GM23338 (cell line): Measurements from ENCODE around the gene ROCK2. TPM values are rescaled to one million over a fixed set of nuclear protein-coding genes. Genes with fewer than 3 reads are reported as not detected.

Source experiments
- ATAC-seq: fragments of 200-7000 bp; cut with Tn5 transposase; 3 replicates; pipeline ENCODE4 v1.9.1; 2020
- DNase-seq: peaks from one replicate; pipeline ENCODE4 v3.0.0-alpha.2; 2015; ENCODE audit warnings: low spot score
- H2AFZ ChIP-seq: fragments of 200-600 bp; sonication (generic); 2 replicates; pipeline ENCODE4 v1.8.0; 2016; ENCODE audit warnings: antibody characterized with exemption, mild to moderate bottlenecking, moderate library complexity
- H3F3A ChIP-seq: fragments of 200-600 bp; sonication (generic); replicated peaks from 2 replicates; pipeline ENCODE4 v1.8.0; 2017; ENCODE audit warnings: antibody characterized with exemption, mixed run types, low read depth
- H3K27ac ChIP-seq: fragments of 200-600 bp; sonication (generic); 2 replicates; pipeline ENCODE4 v1.6.1; 2016; ENCODE audit warnings: low read depth
- H3K27me3 ChIP-seq: fragments of 200-600 bp; sonication (generic); 2 replicates; pipeline ENCODE4 v1.8.0; 2016; ENCODE audit warnings: mild to moderate bottlenecking, mixed run types, moderate library complexity; ENCODE audit not compliant: insufficient read depth
- H3K36me3 ChIP-seq: fragments of 200-600 bp; sonication (generic); 2 replicates; pipeline ENCODE4 v1.8.0; 2016; ENCODE audit warnings: mild to moderate bottlenecking; ENCODE audit not compliant: insufficient read depth
- H3K4me1 ChIP-seq: fragments of 200-600 bp; sonication (generic); 2 replicates; pipeline ENCODE4 v1.8.0; 2016; ENCODE audit warnings: mild to moderate bottlenecking, moderate library complexity; ENCODE audit not compliant: insufficient read depth
- H3K4me2 ChIP-seq: fragments of 200-600 bp; sonication (generic); 2 replicates; pipeline ENCODE4 v1.7.1; 2017; ENCODE audit warnings: mixed run types
- H3K4me3 ChIP-seq: fragments of 200-600 bp; sonication (generic); 2 replicates; pipeline ENCODE4 v1.6.1; 2016; ENCODE audit warnings: mixed run types
- H3K79me2 ChIP-seq: fragments of 200-600 bp; sonication (generic); replicated peaks from 2 replicates; pipeline ENCODE4 v1.8.0; 2017; ENCODE audit warnings: mild to moderate bottlenecking; ENCODE audit not compliant: insufficient read depth
- H3K9me2 ChIP-seq: fragments of 200-600 bp; sonication (generic); 2 replicates; pipeline ENCODE4 v1.8.0; 2017; ENCODE audit not compliant: insufficient read depth
- H4K20me1 ChIP-seq: fragments of 200-600 bp; sonication (generic); replicated peaks from 2 replicates; pipeline ENCODE4 v1.8.0; 2017; ENCODE audit warnings: mild to moderate bottlenecking; ENCODE audit not compliant: insufficient read depth
- H3K27ac Mint-ChIP-seq: 2 replicates; pipeline ENCODE4 v1.8.0; 2020; ENCODE audit warnings: inconsistent platforms, mild to moderate bottlenecking, moderate library complexity, mixed read lengths
- H3K27me3 Mint-ChIP-seq: 3 replicates; pipeline ENCODE4 v1.8.0; 2022; ENCODE audit warnings: low read depth, mild to moderate bottlenecking, moderate library complexity, mixed read lengths, inconsistent platforms; ENCODE audit not compliant: insufficient read depth, poor library complexity
- H3K36me3 Mint-ChIP-seq: 3 replicates; pipeline ENCODE4 v1.8.0; 2021; ENCODE audit warnings: low read depth, mild to moderate bottlenecking, inconsistent platforms, moderate library complexity, mixed read lengths
- H3K4me1 Mint-ChIP-seq: 3 replicates; pipeline ENCODE4 v1.8.0; 2020; ENCODE audit warnings: mild to moderate bottlenecking, inconsistent platforms, mixed read lengths
- H3K4me3 Mint-ChIP-seq: 3 replicates; pipeline ENCODE4 v1.8.0; 2021; ENCODE audit warnings: moderate library complexity, mild to moderate bottlenecking, inconsistent platforms, mixed read lengths
- H3K9me3 Mint-ChIP-seq: 3 replicates; pipeline ENCODE4 v1.8.0; 2020; ENCODE audit warnings: moderate library complexity, mild to moderate bottlenecking, inconsistent platforms, mixed read lengths
- CREB1 ChIP-seq: fragments of 250-450 bp; sonication (Bioruptor Pico); IDR thresholded peaks from 2 replicates; pipeline ENCODE4 v1.5.0; 2020; ENCODE audit warnings: low read depth, mild to moderate bottlenecking, moderate library complexity
- CTCF ChIP-seq, 2 experiments: fragments of 200-600 bp in 1 of 2; sonication (generic) in 1 of 2; conservative IDR thresholded peaks; 2 replicates each; pipeline versions ENCODE4 v1.5.1 to v1.6.1; 2016 to 2017; ENCODE audit warnings: antibody characterized with exemption in 2 of 2, low read depth in 2 of 2, mild to moderate bottlenecking in 2 of 2, moderate library complexity in 1 of 2
- ETS1 ChIP-seq: IDR thresholded peaks from 2 replicates; pipeline ENCODE4 v1.6.1; 2016; ENCODE audit warnings: antibody characterized with exemption
- EZH2 ChIP-seq: fragments of 200-600 bp; sonication (generic); IDR thresholded peaks from one replicate; pipeline ENCODE4 v1.8.0; 2017; ENCODE audit warnings: antibody characterized with exemption, mild to moderate bottlenecking, low read depth; ENCODE audit not compliant: unreplicated experiment
- EZH2phosphoT487 ChIP-seq: fragments of 200-600 bp; sonication (generic); IDR thresholded peaks from one replicate; pipeline ENCODE4 v1.8.1; 2018; ENCODE audit warnings: antibody characterized with exemption; ENCODE audit not compliant: unreplicated experiment
- JUNB ChIP-seq: IDR thresholded peaks from one replicate; pipeline ENCODE4 v1.6.1; 2016; ENCODE audit warnings: antibody characterized with exemption; ENCODE audit not compliant: unreplicated experiment
- NANOG ChIP-seq: IDR thresholded peaks from 2 replicates; pipeline ENCODE4 v1.6.1; 2016; ENCODE audit warnings: antibody characterized with exemption, borderline replicate concordance
- POLR2AphosphoS5 ChIP-seq: IDR thresholded peaks from 2 replicates; pipeline ENCODE4 v1.6.1; 2016; ENCODE audit warnings: antibody characterized with exemption, low read depth
- REST ChIP-seq: IDR thresholded peaks from one replicate; pipeline ENCODE4 v1.6.1; 2018; ENCODE audit warnings: antibody characterized with exemption; ENCODE audit not compliant: unreplicated experiment
- STAT1 ChIP-seq: IDR thresholded peaks from one replicate; pipeline ENCODE4 v1.6.1; 2016; ENCODE audit warnings: antibody characterized with exemption; ENCODE audit not compliant: unreplicated experiment
- ZNF114 ChIP-seq: fragments of 250-450 bp; sonication (Bioruptor Pico); IDR thresholded peaks from 2 replicates; pipeline ENCODE4 v1.5.0; 2020; ENCODE audit warnings: mild to moderate bottlenecking, moderate library complexity
- ZNF331 ChIP-seq: fragments of 250-450 bp; sonication (Bioruptor Pico); IDR thresholded peaks from 2 replicates; pipeline ENCODE4 v1.5.0; 2020; ENCODE audit warnings: low read depth, mild to moderate bottlenecking, moderate library complexity
- ZNF462 ChIP-seq: fragments of 250-450 bp; sonication (Bioruptor Pico); IDR thresholded peaks from 2 replicates; pipeline ENCODE4 v1.5.0; 2020; ENCODE audit warnings: mild to moderate bottlenecking, moderate library complexity
- polyA plus RNA-seq: library from polyadenylated mRNA; unstranded; fragments of >200 nt; fragmentation: Nextera tagmentation; extraction: Ambion mirVana; gene quantifications from 2 replicates; pipeline ENCODE4 v1.2.1, GENCODE V29; 2016
- total RNA-seq: library from RNA; depleted of rRNA; stranded (reverse); fragments of >200 nt; shearing (Covaris generic); gene quantifications from 2 replicates; pipeline ENCODE4 v1.2.3, GENCODE V29; 2014

The ROCK2 gene
- total and polyA plus RNA-seq, 2 experiments from 2014 or later = 16.4 to 28.0 TPM

- Histone ChIP-seq H3K36me3 (no peaks in the 10 kb centered on the region), H3K4me3 (no peak overlapping the region), H3K27ac (no peak overlapping the region), H4K20me1 (peaks cover 10% of the 10 kb centered on the region; the same call in 1 of the 2 replicates), H3K9me2 (no peaks in the 10 kb centered on the region), H3K4me2 (no peak overlapping the region), H3K27me3 (no peaks in the 10 kb centered on the region), H3K4me1 (no peaks in the 10 kb centered on the region), H2AFZ (no peak overlapping the region), H3F3A (no peaks in the 10 kb centered on the region), H3K79me2 (peaks cover 57% of the 10 kb centered on the region)
- no peak for ATAC-seq
- Mint-ChIP-seq H3K27me3 (peaks cover 1% of the 10 kb centered on the region), H3K4me3 (no peak overlapping the region), H3K9me3 (no peaks in the 10 kb centered on the region), H3K27ac (no peak overlapping the region), H3K36me3 (peaks cover 5% of the 10 kb centered on the region), H3K4me1 (peaks cover 6% of the 10 kb centered on the region; the same call in 2 of the 3 replicates)
- TF ChIP-seq ZNF462 (CRISPR knock-in tag) = no peak
- no peak for TF ChIP-seq ETS1
- TF ChIP-seq STAT1 = no peak
- no peak for TF ChIP-seq ZNF331 (CRISPR knock-in tag)
- no peak for TF ChIP-seq CREB1
- no peak for TF ChIP-seq NANOG
- no peak for TF ChIP-seq REST
- TF ChIP-seq EZH2phosphoT487 = no peak
- TF ChIP-seq POLR2AphosphoS5 = no peak
- no peak for TF ChIP-seq EZH2
- TF ChIP-seq JUNB = no peak
- no peak for TF ChIP-seq CTCF (conservative IDR thresholded peaks at IDR 0.05; ENCODE audit: low read depth in 2 of 2)
- no peak for TF ChIP-seq ZNF114
- DNase-seq = no peak
Observed at GRCh38 chr2:11278219-11278618, 66.2 kb downstream of the ROCK2 start.
